ENCODE data around the gene PTPRM.
"Not testable (repeated sequence)": the region's sequence is repeated elsewhere in the genome, so short reads cannot be mapped to it uniquely, and the experiment has no call there.

PTPRM gene

DNA sequence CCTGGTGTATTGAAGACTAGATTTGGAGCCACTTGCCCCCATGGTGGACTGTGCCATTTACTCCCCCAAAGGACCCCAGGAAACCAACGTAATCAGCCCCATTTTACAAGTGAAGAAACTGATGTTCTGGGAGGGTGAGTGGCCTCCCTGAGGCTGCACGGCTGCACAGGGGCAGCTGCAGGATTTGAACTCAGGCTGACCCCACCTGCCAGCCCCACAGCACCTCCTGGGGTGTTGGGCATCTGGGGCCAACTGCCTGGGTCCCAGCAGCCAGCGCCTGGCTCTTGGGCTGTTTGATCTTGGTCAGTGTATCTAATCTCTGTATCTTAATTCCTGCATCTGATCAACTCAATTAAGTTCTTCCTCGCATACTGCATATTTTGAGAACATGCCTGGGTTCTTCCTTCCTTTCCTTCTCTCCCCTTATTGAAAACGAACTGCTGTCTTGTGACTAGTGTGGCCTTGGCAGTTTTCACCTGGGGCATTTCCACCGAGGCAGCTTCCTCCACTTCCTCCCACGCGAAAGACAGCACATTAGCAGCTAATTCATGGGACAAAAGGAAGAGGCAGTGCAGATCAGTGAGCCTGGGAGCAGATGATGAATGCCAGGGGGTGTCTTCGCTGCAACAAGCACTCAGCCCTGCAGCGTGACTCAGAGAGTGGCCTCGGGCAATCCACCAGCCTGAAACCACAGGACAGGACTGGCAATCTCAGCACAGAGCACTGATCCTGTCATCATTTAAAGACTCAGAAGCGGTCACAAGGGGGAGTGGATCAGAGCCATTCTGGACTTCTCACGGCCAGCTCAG lies 858.0 kb downstream of the PTPRM start:
- no peak for DNase-seq

DNA sequence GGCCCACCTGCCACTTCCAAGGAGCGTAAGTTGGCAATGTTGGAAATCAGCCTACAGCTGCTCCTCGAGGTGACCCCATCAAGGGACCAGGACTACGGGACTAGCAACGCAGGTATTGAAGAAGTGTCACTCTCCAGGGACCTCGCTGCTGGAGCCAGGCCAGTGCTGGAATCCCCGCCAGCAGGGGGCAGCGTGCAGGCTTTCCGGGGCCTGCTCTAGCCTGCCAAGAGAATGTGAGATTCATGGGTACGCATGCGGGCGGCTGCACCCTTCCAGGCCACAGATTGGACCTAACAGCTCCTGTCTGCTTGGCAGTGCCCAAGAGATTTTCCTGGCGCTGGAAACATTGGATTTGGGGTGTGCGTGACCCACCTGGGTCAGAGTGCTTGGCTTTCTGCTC lies 859.3 kb downstream of the PTPRM start:
- DNase-seq, result no peak

DNA sequence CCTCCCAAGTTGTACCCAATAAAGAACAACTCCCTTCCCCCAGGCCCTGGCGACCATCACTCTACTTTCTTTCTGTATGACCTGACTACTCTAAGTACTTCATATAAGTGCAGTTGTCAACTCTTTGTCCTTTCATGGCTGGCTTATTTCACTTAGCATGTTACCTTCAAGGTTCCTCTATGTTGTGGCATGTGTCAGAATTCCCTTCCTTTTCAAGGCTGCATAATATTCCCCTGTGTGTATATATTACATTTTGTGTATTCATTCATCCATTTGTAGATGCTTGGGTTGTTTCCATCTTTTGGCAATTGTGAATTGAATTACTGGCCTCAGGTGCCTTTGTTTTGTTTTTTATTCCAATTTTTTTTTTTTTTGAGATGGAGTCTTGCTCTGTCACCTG lies 860.2 kb downstream of the PTPRM start:
- no peak for DNase-seq

DNA sequence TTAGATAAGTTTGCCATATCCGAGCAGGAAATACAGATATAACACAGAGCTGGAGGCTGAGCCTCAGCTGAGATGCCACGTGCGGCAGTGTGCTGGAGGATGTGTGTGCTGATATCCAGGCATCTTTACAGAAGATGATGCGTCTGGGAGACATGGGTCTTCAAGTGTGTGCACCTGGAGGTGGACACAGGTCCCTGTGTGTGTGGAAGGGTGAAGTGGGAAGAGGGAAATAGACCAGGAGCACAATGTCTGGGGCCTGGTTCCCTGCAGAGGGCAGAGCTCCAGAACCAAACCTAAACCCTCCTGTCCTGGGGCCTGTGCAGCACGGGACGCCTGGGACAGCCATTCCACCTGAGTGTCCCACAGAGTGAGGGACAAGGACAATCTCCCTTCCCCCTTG lies 861.8 kb downstream of the PTPRM start:
- DNase-seq, result no peak

DNA sequence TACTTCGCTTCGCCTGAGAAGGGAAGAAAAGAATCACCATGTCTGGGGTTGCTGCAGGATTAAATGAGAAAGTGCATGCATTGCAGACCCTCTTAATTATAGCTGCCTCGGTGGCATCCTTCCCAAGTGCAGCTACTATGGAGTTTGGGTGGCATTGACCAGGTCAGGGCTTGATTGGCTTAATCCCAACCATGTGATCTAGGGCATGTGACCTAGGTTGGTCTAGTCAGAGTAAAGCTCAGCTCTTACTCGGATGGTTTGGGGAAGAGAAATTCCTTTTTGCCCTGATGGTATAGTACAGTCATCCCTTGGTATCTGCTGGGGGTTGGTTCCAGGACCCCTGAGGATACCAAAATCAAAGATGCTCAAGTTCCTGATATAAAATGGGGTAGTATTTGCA lies 863.9 kb downstream of the PTPRM start:
- DNase-seq, result no peak

DNA sequence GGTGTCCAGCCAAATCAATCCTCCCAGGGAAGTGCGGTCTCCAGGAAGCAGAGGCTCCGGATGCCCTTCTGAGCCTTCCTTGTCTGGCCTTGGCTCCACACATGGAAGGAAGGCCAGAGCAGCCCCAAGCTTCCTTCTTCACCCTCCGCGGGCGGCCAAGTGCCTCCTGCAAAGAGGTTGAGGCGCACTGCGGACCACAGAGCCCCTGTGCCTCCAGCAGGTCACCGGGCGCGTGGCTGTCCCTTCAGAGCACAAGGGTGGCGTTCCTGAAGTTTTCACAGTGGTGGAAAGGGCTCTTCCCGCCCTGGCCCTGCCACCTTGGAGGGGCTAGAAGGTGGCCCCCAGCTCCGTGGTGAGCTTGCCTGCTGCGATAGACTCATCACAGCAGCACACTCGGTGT lies 866.2 kb downstream of the PTPRM start:
- DNase-seq, result no peak

DNA sequence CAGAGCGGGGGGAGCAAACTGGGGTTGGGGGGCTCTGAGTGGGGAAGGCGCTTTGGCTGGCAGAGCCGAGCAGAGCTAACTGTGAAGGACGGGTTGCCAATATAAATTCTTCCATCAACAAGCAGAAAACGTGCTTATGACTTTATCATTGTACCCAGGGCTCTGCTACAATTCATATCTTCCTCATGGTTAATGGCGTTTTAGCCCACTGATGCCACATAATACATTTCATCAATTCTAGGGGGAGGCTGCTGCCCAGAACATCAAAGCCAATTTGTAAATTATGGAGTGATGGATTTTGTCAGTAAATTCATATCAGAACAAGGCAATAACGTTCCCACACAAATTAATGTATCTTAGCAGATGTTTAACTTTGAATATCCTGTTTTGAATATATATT lies 866.7 kb downstream of the PTPRM start:
- no peak for DNase-seq

DNA sequence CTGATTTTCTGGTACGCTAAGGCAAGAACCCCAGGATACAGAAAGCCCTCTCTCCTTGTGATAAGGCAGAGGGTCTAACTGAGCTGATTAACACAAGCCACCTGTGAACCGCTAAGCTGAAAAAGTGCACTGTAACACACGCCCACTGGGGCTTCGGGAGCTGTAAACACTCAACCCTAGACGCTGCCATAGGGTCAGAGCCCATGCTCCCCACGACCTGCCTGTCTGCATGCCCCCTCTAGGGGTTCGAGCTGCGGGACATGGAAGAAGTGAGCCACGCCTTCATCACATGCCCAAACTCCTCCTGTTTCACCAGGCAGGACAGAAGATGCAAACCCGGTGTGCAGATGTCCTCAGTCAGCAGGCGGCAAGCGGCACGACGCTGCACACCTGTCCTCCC lies 868.3 kb downstream of the PTPRM start:
- DNase-seq, result no peak

DNA sequence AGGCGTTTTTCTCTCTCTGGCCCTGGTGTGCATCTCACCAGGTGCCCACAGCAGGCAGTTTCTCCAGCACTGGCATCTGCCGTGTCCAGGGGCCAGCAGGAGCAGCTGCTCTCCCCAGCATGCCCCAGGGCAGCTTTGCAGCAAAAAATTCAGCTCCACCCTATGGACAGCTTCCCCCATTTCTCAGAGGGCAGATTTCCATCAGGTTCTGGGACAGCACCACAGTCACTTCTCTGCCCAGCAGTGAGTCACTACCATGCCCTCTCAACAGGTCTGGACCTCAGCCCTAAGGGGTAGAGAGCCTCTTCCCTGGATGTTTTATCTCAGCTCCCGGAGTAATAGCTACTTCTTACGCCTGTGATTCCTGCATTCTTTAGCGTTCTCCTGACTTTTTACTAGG lies 871.9 kb downstream of the PTPRM start:
- DNase-seq, result no peak

DNA sequence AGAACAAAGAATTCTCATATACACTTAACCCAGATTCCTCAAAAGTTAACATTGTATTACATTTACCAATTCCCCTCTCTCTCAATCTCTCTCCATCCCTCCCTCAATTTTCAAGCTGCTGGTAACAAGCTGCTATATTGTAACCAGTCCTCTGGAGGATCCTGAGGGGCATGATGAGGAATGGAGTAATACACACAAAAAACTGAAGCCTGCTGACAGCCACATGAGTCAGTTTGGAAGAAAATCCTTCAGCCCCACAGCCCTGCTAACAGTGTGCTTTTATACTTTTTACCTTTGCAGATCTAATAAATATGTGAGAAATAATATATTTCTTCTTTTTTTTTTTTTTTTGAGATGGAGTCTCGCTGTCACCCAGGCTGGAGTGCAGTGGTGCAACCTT lies 876.4 kb downstream of the PTPRM start:
- no peak for DNase-seq

DNA sequence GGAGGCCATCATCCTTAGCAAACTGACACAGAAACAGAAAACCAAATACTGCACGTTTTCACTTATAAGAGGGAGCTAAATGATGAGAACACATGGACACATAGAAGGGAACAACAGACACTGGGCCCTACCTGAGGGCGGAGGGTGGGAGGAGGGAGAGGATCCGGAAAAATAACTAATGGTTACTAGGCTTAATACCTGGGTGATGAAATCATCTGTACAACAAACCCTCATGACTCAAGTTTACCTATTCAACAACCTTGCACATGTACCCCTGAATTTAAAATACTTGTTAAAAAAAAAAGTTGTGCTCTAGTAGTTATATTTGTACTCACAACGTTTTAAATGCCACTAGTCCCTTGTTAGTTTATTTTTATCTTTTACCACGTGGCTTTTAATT lies 879.8 kb downstream of the PTPRM start:
- not testable (repeated sequence) for DNase-seq

DNA sequence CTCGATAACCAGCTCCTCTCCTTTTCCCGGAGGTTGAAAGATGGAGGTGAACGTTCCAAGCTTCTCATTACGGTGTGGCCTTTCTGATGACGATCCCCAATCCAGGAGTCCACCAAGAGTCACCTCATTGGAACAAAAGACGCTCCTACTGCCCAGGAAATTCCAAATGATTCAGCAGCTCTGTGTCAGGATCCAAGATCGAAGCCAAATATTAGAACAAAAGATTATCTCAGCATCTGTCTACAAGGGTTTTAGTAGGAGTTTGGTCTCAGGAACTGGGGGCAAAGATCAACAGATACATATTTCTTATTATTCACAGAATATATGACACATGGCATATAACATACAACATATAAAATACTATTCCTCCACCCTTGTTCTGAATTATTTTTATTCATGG lies 881.0 kb downstream of the PTPRM start:
- DNase-seq, result no peak

DNA sequence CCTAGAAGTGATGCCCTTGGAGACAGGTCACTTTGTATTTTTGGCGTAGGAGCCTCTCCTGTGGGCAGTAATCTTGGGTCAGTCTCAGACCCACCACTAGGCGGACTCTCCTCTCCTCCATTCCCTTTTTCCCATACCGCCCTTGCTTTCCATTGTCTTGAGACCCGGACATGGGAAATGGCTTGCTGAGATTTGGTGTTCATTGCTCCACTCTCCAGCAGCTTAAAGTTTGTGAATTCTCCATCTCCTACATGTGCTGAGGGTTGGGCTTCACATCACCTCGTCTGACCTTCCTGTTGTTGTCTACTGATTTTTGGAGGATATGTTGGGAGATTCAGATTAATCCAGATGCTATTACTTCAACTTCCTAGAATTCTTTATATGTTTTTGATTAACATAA lies 882.9 kb downstream of the PTPRM start:
- no peak for DNase-seq

DNA sequence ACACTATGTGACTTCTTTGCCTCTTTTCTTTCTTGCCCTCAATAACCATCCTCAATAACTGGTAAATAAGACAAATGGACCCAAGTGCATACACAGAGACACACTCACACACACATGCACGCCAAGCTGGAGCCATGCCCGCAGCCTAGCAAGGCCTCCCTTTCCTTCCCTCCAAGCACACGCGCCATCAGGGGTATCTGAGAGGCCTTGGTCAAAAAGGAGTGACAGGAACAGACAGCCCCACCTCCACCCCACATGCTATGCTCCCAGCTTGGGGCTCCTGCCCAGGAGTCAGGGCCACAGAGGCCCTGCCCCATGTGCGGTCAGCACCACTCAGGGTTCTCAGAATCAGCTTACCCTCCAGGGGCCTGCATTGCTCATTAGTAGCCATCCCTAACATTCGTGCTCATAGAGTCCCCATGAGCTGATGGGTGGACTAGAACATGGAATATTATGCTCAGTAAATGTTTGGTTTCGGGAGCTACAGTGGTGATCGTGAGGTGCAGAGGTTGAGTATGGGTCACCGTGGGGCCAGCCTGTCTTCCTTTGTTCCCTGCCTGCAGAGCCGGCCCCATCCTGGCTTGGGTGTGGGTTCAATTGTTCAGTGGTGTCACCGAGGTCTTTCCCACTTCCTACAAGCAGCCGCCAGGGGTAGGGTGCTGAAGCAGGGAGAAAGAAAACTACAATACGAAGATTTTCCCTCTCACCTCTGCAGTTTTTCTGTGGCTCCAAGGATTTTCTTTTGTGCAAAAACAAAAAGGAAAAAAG lies 884.0 kb downstream of the PTPRM start:
- DNase-seq, result no peak

DNA sequence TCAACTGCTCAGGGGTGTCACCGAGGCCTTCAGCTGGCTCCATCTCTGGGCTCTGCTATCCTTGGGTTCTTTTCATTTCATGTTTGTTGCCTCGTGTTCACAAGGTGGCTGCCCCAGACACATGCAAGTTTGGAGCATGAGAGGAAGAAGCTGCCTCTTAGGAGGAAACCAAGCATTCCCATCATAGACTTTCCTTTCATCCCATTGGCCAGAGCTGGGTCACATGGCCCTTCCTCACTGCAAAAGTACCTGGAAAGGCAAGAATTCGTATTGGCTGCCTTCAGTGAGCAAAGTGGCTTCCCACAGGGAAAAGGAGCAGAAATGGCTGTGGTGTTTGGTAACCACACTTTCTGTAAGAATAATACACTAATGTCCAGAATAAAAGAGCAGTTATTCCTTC lies 886.4 kb downstream of the PTPRM start:
- no peak for DNase-seq

DNA sequence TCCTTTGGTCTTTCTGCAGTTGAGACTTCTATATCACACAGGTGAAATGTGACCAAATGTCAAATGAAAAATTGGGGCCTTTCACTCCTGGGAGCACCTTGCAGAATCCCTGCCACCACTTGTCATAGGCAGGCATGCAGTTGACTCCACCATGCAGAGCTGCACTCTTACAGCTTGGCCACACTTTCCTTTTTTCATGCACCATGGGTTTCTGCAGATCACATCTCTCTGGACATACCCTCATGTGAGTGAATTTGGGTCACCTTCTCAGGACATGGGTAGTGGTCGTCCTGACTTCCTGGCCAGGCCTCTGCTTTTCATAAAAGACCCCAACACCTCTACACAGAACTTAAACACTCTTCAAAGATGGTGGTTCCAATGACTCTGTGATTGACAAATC lies 887.0 kb downstream of the PTPRM start:
- no peak for DNase-seq

DNA sequence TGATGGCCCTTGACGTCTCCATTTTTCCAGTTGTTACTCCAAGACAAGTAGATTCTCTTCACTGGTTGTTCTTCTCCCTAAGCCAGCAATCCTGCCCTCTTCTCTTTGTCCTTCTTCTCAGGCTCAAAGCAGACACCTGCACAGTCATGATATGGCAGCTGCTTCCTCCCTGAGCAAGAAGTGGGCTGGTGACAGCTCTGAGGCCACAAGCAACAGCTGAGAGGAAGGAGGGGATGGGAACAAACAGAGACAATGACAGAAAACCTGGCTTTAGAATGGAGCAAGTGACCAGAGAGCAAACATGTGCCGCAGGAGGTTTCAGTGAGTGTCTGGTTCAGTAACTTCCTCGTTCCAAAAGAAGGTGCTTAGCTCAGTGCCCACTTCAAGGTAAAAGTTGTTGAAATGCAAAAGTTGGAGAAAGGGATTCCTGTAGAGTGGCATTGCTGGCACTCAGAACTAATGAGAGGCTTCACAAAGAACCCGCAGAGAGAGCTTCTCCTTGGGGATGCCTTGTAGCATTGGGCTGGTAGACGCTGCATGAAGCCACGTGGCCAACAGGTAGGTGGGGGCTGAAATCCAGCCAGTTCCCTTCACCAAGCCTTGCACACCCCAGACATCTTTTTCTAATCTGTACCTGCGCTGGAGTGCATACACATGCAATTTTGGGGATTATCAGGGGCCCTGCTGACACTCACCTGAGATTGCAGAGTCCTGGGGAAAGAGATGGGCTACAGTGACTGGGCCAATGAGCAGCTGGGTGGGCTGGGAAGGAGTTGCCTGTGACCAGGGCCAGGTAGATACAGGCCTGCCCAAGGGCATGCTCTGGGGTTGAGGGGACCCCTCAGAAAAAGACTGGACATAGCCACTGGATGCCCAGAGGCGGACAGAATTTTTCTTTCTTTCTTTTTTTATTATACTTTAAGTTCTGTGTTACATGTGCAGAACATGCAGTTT lies 888.8 kb downstream of the PTPRM start:
- DNase-seq, result no peak

Data from SIG-M5 (cell line).